HG03558 (cell line): ENCODE results near the gene KBTBD13.
"Not testable (repeated sequence)": the region's sequence is repeated elsewhere in the genome, so short reads cannot be mapped to it uniquely, and the experiment has no call there.

Experiments
- ATAC-seq: cut with Tn5 transposase; IDR thresholded peaks from one replicate; pipeline ENCODE4 v1.9.1; 2021; ENCODE audit warnings: moderate number of reproducible peaks; ENCODE audit not compliant: unreplicated experiment; ENCODE audit errors: extremely low read depth

The KBTBD13 gene

GRCh38 chr15:65085990-65086679 lies 9.6 kb downstream of the KBTBD13 start:
- ATAC-seq = no peak

GRCh38 chr15:65086680-65087111 lies 10.2 kb downstream of the KBTBD13 start:
- no peak for ATAC-seq

- no peak for ATAC-seq
Measured at GRCh38 chr15:65087411-65087810, 10.9 kb downstream of the KBTBD13 start.

- ATAC-seq = no peak
Measured at GRCh38 chr15:65087873-65088642, 11.5 kb downstream of the KBTBD13 start.

GRCh38 chr15:65088643-65089021 lies 12.1 kb downstream of the KBTBD13 start:
- ATAC-seq = no peak

GRCh38 chr15:65089206-65089824 lies 12.8 kb downstream of the KBTBD13 start:
- ATAC-seq = no peak

GRCh38 chr15:65091946-65092770 lies 15.6 kb downstream of the KBTBD13 start:
- ATAC-seq = no peak

- no peak for ATAC-seq
Measured at GRCh38 chr15:65092911-65093792, 16.6 kb downstream of the KBTBD13 start.

- ATAC-seq = not testable (repeated sequence)
Measured at GRCh38 chr15:65093793-65094170, 17.2 kb downstream of the KBTBD13 start.

GRCh38 chr15:65094294-65094995 lies 17.9 kb downstream of the KBTBD13 start:
- ATAC-seq = no peak

GRCh38 chr15:65095011-65095746 lies 18.6 kb downstream of the KBTBD13 start:
- no peak for ATAC-seq

- no peak for ATAC-seq
Measured at GRCh38 chr15:65095747-65096104, 19.2 kb downstream of the KBTBD13 start.

- ATAC-seq = no peak
Measured at GRCh38 chr15:65096481-65097385, 20.2 kb downstream of the KBTBD13 start.

GRCh38 chr15:65097651-65098263 lies 21.2 kb downstream of the KBTBD13 start:
- no peak for ATAC-seq

GRCh38 chr15:65099336-65099735 lies 22.8 kb downstream of the KBTBD13 start:
- no peak for ATAC-seq

GRCh38 chr15:65099801-65100200 lies 23.3 kb downstream of the KBTBD13 start:
- not testable (repeated sequence) for ATAC-seq

- ATAC-seq = no peak
Measured at GRCh38 chr15:65100442-65100841, 23.9 kb downstream of the KBTBD13 start.
